GM04504 (cell line): ENCODE results near the gene OVOL3.
A peak's percentile ranks its signal among the peaks of the same experiment; 100 is the strongest.
"Not testable (repeated sequence)": the region's sequence is repeated elsewhere in the genome, so short reads cannot be mapped to it uniquely, and the experiment has no call there.

Source experiments
- DNase-seq: peaks from one replicate; pipeline ENCODE4 v3.0.0-alpha.2; 2012; ENCODE audit warnings: low read depth

OVOL3 gene

GRCh38 chr19:36131221-36131620 lies 20.3 kb downstream of the OVOL3 start:
- DNase-seq: not testable (repeated sequence)

GRCh38 chr19:36134867-36135266 lies 23.9 kb downstream of the OVOL3 start:
- not testable (repeated sequence) for DNase-seq

GRCh38 chr19:36136964-36137686 lies 26.2 kb downstream of the OVOL3 start:
- no peak for DNase-seq

GRCh38 chr19:36139120-36139472 lies 28.2 kb downstream of the OVOL3 start:
- no peak for DNase-seq

- peak; percentile 90 for DNase-seq
These were observed 28.7 kb downstream of the OVOL3 start, which contains the start of gene CAPNS1 for GRCh38 chr19:36139473-36140303. Gene CAPNS1 (plus strand): TSS chr19:36140066. CDS start chr19:36141012, 946 bp downstream.

- no peak for DNase-seq
These were observed 29.5 kb downstream of the OVOL3 start for GRCh38 chr19:36140304-36141038.

GRCh38 chr19:36141039-36141927 lies 30.3 kb downstream of the OVOL3 start:
- peak; percentile 61 for DNase-seq

GRCh38 chr19:36142046-36142445 lies 31.1 kb downstream of the OVOL3 start:
- DNase-seq: no peak

GRCh38 chr19:36142496-36142895 lies 31.6 kb downstream of the OVOL3 start:
- DNase-seq: no peak

GRCh38 chr19:36144624-36145023 lies 33.7 kb downstream of the OVOL3 start:
- DNase-seq: no peak

- no peak for DNase-seq
These were observed 38.9 kb downstream of the OVOL3 start for GRCh38 chr19:36149673-36150406.

GRCh38 chr19:36150586-36150985 lies 39.6 kb downstream of the OVOL3 start:
- DNase-seq: no peak

GRCh38 chr19:36151144-36152018 lies 40.4 kb downstream of the OVOL3 start:
- no peak for DNase-seq

GRCh38 chr19:36152019-36152351 lies 41.0 kb downstream of the OVOL3 start:
- DNase-seq: no peak

GRCh38 chr19:36152352-36153091 lies 41.6 kb downstream of the OVOL3 start, which contains the start of gene COX7A1:
Gene COX7A1 (minus strand): TSS chr19:36152447. CDS start chr19:36152407, 40 bp downstream.
- no peak for DNase-seq

- no peak for DNase-seq
These were observed 42.2 kb downstream of the OVOL3 start for GRCh38 chr19:36153126-36153525.

- no peak for DNase-seq
These were observed 50.1 kb downstream of the OVOL3 start for GRCh38 chr19:36160821-36161596.
